ENCODE measurements around the gene RALGAPB.
"Not testable (repeated sequence)": the region's sequence is repeated elsewhere in the genome, so short reads cannot be mapped to it uniquely, and the experiment has no call there.

RALGAPB gene

GRCh38 chr20:38588303-38588702 lies 115.7 kb downstream of the RALGAPB start:
- no peak overlapping the region for H3K4me3 ChIP-seq (ENCODE audit: low read depth, low read length)
- no peak for DNase-seq (ENCODE audit: low read depth)
- TF ChIP-seq MAX (IDR thresholded peaks at IDR 0.05; ENCODE audit: low read depth, low read length) (no peak), MYC (IDR thresholded peaks at IDR 0.05; ENCODE audit: low read depth, low read length) (no peak), POLR2A (IDR thresholded peaks at IDR 0.05; ENCODE audit: extremely low read depth, insufficient read length) (no peak), CTCF (IDR thresholded peaks at IDR 0.05; ENCODE audit: low read depth, low read length) (no peak)

- TF ChIP-seq MYC (IDR thresholded peaks at IDR 0.05; ENCODE audit: low read depth, low read length) (no peak), POLR2A (IDR thresholded peaks at IDR 0.05; ENCODE audit: extremely low read depth, insufficient read length) (no peak), CTCF (IDR thresholded peaks at IDR 0.05; ENCODE audit: low read depth, low read length) (no peak), MAX (IDR thresholded peaks at IDR 0.05; ENCODE audit: low read depth, low read length) (no peak)
- no peak overlapping the region for H3K4me3 ChIP-seq (ENCODE audit: low read depth, low read length)
- no peak for DNase-seq (ENCODE audit: low read depth)
These were observed 116.7 kb downstream of the RALGAPB start for GRCh38 chr20:38589351-38589750.

GRCh38 chr20:38589967-38590675 lies 117.5 kb downstream of the RALGAPB start:
- DNase-seq (ENCODE audit: low read depth) = no peak
- H3K4me3 ChIP-seq (ENCODE audit: low read depth, low read length) = no peak overlapping the region
- TF ChIP-seq POLR2A (IDR thresholded peaks at IDR 0.05; ENCODE audit: extremely low read depth, insufficient read length) (no peak), MYC (IDR thresholded peaks at IDR 0.05; ENCODE audit: low read depth, low read length) (no peak), CTCF (IDR thresholded peaks at IDR 0.05; ENCODE audit: low read depth, low read length) (no peak), MAX (IDR thresholded peaks at IDR 0.05; ENCODE audit: low read depth, low read length) (no peak)

- TF ChIP-seq MAX (IDR thresholded peaks at IDR 0.05; ENCODE audit: low read depth, low read length) (no peak), CTCF (IDR thresholded peaks at IDR 0.05; ENCODE audit: low read depth, low read length) (no peak), POLR2A (IDR thresholded peaks at IDR 0.05; ENCODE audit: extremely low read depth, insufficient read length) (no peak), MYC (IDR thresholded peaks at IDR 0.05; ENCODE audit: low read depth, low read length) (no peak)
- no peak for DNase-seq (ENCODE audit: low read depth)
These were observed 118.2 kb downstream of the RALGAPB start for GRCh38 chr20:38590676-38591473.

GRCh38 chr20:38591474-38592410 lies 119.1 kb downstream of the RALGAPB start:
- DNase-seq (ENCODE audit: low read depth) = no peak
- no peak overlapping the region for H3K4me3 ChIP-seq (ENCODE audit: low read depth, low read length)
- no peak for TF ChIP-seq CTCF (IDR thresholded peaks at IDR 0.05; ENCODE audit: low read depth, low read length)
- no peak for TF ChIP-seq POLR2A (IDR thresholded peaks at IDR 0.05; ENCODE audit: extremely low read depth, insufficient read length)
- TF ChIP-seq MYC (IDR thresholded peaks at IDR 0.05; ENCODE audit: low read depth, low read length) = no peak
- no peak for TF ChIP-seq MAX (IDR thresholded peaks at IDR 0.05; ENCODE audit: low read depth, low read length)

More at GRCh38 chr20:38590676-38591473, 118.2 kb downstream of the RALGAPB start:
- no peak overlapping the region for H3K4me3 ChIP-seq (ENCODE audit: low read depth, low read length)

- not testable (repeated sequence) for H3K4me3 ChIP-seq (ENCODE audit: low read depth, low read length); DNase-seq (ENCODE audit: low read depth)
These were observed 119.8 kb downstream of the RALGAPB start for GRCh38 chr20:38592411-38592790.

GRCh38 chr20:38594281-38594680 lies 121.6 kb downstream of the RALGAPB start:
- not testable (repeated sequence) for DNase-seq (ENCODE audit: low read depth); H3K4me3 ChIP-seq (ENCODE audit: low read depth, low read length)

- not testable (repeated sequence) for DNase-seq (ENCODE audit: low read depth); H3K4me3 ChIP-seq (ENCODE audit: low read depth, low read length)
These were observed 123.2 kb downstream of the RALGAPB start for GRCh38 chr20:38595886-38596285.

Measured in NB4 (cell line).